Endodermal cell (in vitro differentiated cells): Measurements from ENCODE around the gene PLCB1. TPM values are rescaled to one million over a fixed set of nuclear protein-coding genes. Genes with fewer than 3 reads are reported as not detected.

Source experiments
- DNase-seq: peaks from one replicate; pipeline ENCODE4 v3.0.0-alpha.2; 2017
- H3K27ac ChIP-seq: 2 replicates; pipeline ENCODE4 v1.5.1; 2013; ENCODE audit warnings: mild to moderate bottlenecking, low read depth, low read length, moderate library complexity
- H3K27me3 ChIP-seq: 2 replicates; pipeline ENCODE4 v1.6.1; 2013; ENCODE audit warnings: mild to moderate bottlenecking, low read length, moderate library complexity; ENCODE audit not compliant: insufficient read depth, control insufficient read depth, poor library complexity, severe bottlenecking
- H3K36me3 ChIP-seq: 2 replicates; pipeline ENCODE4 v1.7.0; 2013; ENCODE audit warnings: mild to moderate bottlenecking, low read length, moderate library complexity; ENCODE audit not compliant: control insufficient read depth, insufficient read depth
- H3K4me1 ChIP-seq: one replicate; pipeline ENCODE4 v1.7.0; 2013; ENCODE audit warnings: low read length; ENCODE audit not compliant: control insufficient read depth, insufficient read depth
- H3K4me3 ChIP-seq: 2 replicates; pipeline ENCODE4 v1.5.1; 2013; ENCODE audit warnings: mild to moderate bottlenecking, low read length, moderate library complexity
- H3K9ac ChIP-seq: 2 replicates; pipeline ENCODE4 v1.6.1; 2013; ENCODE audit warnings: mild to moderate bottlenecking, low read length, moderate library complexity; ENCODE audit not compliant: poor library complexity, severe bottlenecking; ENCODE audit errors: extremely low read depth
- H3K9me3 ChIP-seq: 2 replicates; pipeline ENCODE4 v1.6.1; 2013; ENCODE audit warnings: mild to moderate bottlenecking, low read length, moderate library complexity; ENCODE audit not compliant: control insufficient read depth
- H3K27ac Mint-ChIP-seq: 2 replicates; pipeline ENCODE4 v1.8.0; 2020; ENCODE audit warnings: mixed read lengths
- H3K27me3 Mint-ChIP-seq: 2 replicates; pipeline ENCODE4 v1.8.0; 2021; ENCODE audit warnings: mild to moderate bottlenecking, mixed read lengths; ENCODE audit not compliant: insufficient read depth
- H3K36me3 Mint-ChIP-seq: 2 replicates; pipeline ENCODE4 v1.8.0; 2020; ENCODE audit warnings: low read depth, mixed read lengths
- H3K4me1 Mint-ChIP-seq: 2 replicates; pipeline ENCODE4 v1.8.0; 2020; ENCODE audit warnings: mixed read lengths
- H3K4me3 Mint-ChIP-seq: 2 replicates; pipeline ENCODE4 v1.8.0; 2020; ENCODE audit warnings: mild to moderate bottlenecking, moderate library complexity, mixed read lengths
- H3K9me3 Mint-ChIP-seq: 2 replicates; pipeline ENCODE4 v1.8.0; 2020; ENCODE audit warnings: mild to moderate bottlenecking, mixed read lengths
- CTCF ChIP-seq: fragments of 200-600 bp; sonication (generic); conservative IDR thresholded peaks from 2 replicates; pipeline ENCODE4 v1.5.0; 2021; ENCODE audit warnings: antibody characterized with exemption, mild to moderate bottlenecking
- WGBS, 2 experiments: methylation state at CpG; one replicate each; pipeline versions ENCODE4 v1.1.5 to v1.1.7; 2013; ENCODE audit warnings: missing lambda C conversion rate in 2 of 2, mixed read lengths in 1 of 2; ENCODE audit not compliant: insufficient coverage in 1 of 2, insufficient read length in 1 of 2; 5-methylcytosine and 5-hydroxymethylcytosine counted together
- total RNA-seq, 2 donors: library from RNA; stranded (reverse); fragmentation: NEBNext Ultra II Directional in 1 of 2; extraction: Animal tissue kit (Norgen Biotek cat#: 25700) in 1 of 2; gene quantifications; 2 replicates in 1 of 2; 3 replicates in 1 of 2; pipeline ENCODE4 v1.2.1, GENCODE V29; 2021

PLCB1 gene
- total RNA-seq, 2 donors from 2014 or later = 15.3 to 16.5 TPM

- Histone ChIP-seq H3K9ac (no peak overlapping the region), H3K27ac (no peak overlapping the region), H3K27me3 (no peaks in the 10 kb centered on the region), H3K4me3 (no peak overlapping the region), H3K36me3 (no peaks in the 10 kb centered on the region), H3K4me1 (no peaks in the 10 kb centered on the region), H3K9me3 (no peaks in the 10 kb centered on the region)
- no peak overlapping the region for H3K27ac Mint-ChIP-seq
- peaks cover 7% of the 10 kb centered on the region for H3K4me1 Mint-ChIP-seq
- 98 to 100% methylated on average over 1 to 3 of the region's 3 CpGs for WGBS, 2 experiments
- H3K36me3 Mint-ChIP-seq = no peaks in the 10 kb centered on the region
- DNase-seq = no peak
- no peaks in the 10 kb centered on the region for H3K9me3 Mint-ChIP-seq
- H3K27me3 Mint-ChIP-seq = no peaks in the 10 kb centered on the region
- TF ChIP-seq CTCF = no peak
- no peak overlapping the region for H3K4me3 Mint-ChIP-seq
These were observed 470.5 kb downstream of the PLCB1 start for GRCh38 chr20:8602389-8603116.

- Mint-ChIP-seq H3K27ac (no peak overlapping the region), H3K36me3 (no peaks in the 10 kb centered on the region), H3K4me3 (no peak overlapping the region), H3K27me3 (no peaks in the 10 kb centered on the region), H3K4me1 (no peaks in the 10 kb centered on the region), H3K9me3 (no peaks in the 10 kb centered on the region)
- Histone ChIP-seq H3K27ac (no peak overlapping the region), H3K4me1 (no peaks in the 10 kb centered on the region), H3K9ac (no peak overlapping the region), H3K36me3 (no peaks in the 10 kb centered on the region), H3K4me3 (no peak overlapping the region), H3K27me3 (no peaks in the 10 kb centered on the region), H3K9me3 (no peaks in the 10 kb centered on the region)
- TF ChIP-seq CTCF = no peak
- DNase-seq = no peak
- WGBS, 2 experiments = 100% methylated on average over 1 of the region's 1 CpG; no CpG with 5 or more reads in 1 of the 2 experiments
These were observed 476.4 kb downstream of the PLCB1 start for GRCh38 chr20:8608470-8608869.

- Histone ChIP-seq H3K27ac (no peak overlapping the region), H3K4me3 (no peak overlapping the region), H3K9me3 (no peaks in the 10 kb centered on the region), H3K9ac (no peak overlapping the region), H3K4me1 (no peaks in the 10 kb centered on the region), H3K27me3 (no peaks in the 10 kb centered on the region), H3K36me3 (no peaks in the 10 kb centered on the region)
- no peaks in the 10 kb centered on the region for H3K4me1 Mint-ChIP-seq
- no peak overlapping the region for H3K27ac Mint-ChIP-seq
- no peak for TF ChIP-seq CTCF
- no peak for DNase-seq
- H3K9me3 Mint-ChIP-seq = no peaks in the 10 kb centered on the region
- no peak overlapping the region for H3K4me3 Mint-ChIP-seq
- H3K27me3 Mint-ChIP-seq = no peaks in the 10 kb centered on the region
- H3K36me3 Mint-ChIP-seq = no peaks in the 10 kb centered on the region
These were observed 484.7 kb downstream of the PLCB1 start for GRCh38 chr20:8616792-8617191.
